Stimulated activated CD8-positive, alpha-beta memory T cell treated with anti-CD3 and anti-CD28 coated beads, Interleukin-2, amount 100 ng/mL, for 48 hours (primary cell): ENCODE data around the gene PTPRN2.
"Not testable (repeated sequence)": the region's sequence is repeated elsewhere in the genome, so short reads cannot be mapped to it uniquely, and the experiment has no call there.

Experiments
- DNase-seq, 2 donors: peaks; one replicate each; pipeline ENCODE4 v3.0.0-alpha.2; 2020; ENCODE audit warnings: low read depth in 2 of 2

PTPRN2 gene

DNA sequence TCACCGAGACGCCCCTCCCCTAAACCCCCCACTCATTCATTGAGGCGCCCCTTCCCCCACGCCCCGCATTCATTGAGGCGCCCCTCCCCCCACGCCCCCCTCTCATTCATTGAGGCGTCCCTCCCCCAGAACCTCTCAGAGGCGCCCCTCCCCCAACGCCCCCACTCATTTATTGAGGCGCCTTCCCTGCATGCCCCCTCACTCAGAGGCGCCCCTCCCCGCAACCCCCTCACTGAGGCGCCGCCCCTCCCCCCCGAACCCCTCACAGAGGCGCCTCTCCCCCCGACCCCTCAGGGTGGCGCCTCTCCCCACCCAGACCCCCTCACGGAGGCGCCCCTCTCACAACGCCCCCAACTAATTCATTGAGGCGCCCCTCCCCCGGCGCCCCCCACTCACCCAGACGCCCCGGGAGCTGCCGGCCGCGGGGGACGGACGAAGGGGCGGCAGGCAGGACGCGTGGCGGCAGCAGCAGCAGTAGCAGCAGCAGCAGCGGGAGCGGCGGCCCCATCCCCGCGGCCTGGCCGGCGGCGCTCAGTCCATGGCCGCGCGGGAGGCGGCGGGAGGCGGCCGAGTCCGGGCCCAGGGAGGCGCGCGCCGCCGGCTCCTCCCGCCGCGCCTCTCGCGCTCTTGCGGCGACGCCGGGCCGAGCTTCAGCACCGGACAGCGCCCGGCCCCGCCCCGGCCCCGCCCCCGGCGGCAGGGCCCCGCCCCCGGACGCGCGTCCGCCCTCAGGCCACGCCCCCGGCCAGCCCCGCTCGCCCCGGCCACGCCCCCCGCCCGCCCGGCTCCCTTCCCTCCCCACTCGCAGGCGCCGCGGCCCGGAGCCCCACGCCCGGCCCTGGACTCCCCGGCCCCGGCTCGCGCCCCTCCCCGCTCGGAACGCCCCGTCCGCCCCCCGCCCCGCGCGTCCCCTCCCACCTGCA lies at the start of gene PTPRN2:
Gene PTPRN2 (minus strand): TSS at position 662 of the 923 bp plus-strand sequence.
- peak; percentile 41 to 44 for DNase-seq

- DNase-seq, result no peak
Observed at GRCh38 chr7:158633055-158633956, 45.7 kb upstream of the PTPRN2 start.

DNA sequence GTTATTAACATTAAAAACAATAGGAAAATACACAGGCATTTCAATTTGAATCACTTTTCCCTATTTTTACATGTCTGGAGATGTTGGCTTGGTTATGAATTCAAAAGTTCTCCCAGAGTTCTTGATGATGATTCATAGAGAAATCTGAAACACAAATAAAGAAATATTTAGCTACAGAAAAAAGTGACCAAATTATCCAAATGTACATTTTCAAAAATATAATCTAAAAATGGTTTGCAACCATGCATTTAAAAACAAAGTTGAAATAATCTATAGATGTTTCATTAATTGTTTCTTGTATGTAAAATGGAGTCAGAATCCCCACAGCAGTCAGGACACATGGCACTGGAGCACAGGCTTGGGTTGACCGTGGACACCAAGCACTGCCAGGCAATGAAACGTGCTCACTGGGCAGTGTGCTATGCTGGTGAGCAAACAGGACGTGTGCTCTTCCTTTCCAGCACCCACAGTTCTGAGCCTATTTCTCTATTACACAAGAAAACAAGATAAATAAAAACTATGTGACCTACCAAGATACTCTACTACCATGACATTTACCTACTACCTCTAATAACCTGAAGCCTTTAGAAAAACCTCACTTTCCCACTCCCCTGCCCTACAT lies 44.1 kb upstream of the PTPRN2 start:
- DNase-seq, result no peak

DNA sequence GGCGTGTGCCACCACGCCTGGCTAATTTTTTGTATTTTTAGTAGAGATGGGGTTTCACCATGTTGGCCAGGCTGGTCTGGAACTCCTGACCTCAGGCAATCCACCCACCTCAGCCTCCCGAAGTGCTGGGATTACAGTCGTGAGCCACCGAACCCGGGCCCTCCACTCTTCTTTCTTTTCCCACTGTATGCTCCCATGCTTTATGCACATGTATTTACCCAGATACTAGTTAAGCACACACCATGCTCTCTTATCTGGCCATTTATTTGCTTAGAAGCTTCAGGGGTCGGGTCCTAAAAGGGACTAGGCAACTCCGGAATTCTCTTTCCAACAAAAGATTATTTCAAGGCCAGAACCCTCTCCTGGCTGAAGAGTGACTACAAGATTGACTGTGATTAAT lies 38.7 kb upstream of the PTPRN2 start:
- DNase-seq, result not testable (repeated sequence)

DNA sequence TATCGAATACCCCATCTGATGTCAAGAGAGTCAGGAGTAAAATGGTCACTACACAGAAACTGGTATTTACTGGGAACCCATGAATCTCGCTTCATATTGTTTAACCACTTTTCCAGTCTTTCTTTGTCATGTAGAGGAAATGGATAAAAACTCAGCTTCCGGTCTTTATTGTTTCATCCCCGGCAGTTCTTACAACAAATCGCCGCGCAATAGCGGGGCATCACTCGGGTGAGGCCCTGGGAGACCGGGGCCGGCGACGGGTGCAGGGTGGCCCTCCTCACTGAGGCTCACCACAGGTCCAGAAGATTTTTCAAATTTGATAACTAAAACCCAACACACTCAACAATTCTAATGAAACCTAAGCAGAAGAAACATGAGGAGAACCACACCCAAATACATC lies 35.6 kb upstream of the PTPRN2 start:
- DNase-seq, result no peak

- no peak for DNase-seq
Observed at GRCh38 chr7:158620839-158621441, 33.3 kb upstream of the PTPRN2 start.

DNA sequence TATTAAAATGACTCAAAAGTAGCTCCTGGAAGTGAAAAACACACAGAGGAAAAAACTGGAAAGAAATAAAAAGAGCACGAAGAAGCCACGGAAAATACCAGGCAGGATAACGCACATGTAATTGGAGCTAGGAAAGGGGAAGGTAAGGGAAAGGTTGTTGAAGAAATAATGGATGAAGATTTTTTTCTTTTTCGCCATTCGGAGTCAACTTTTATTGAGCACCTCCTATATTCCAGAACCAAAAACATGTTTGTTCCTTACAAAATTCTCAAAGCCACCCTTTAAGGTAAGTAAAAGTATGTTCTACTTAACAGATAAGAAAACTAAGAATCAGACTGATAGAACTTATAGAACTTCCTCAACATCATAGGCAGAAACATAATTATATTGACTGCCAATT lies 32.8 kb upstream of the PTPRN2 start:
- DNase-seq, result no peak

DNA sequence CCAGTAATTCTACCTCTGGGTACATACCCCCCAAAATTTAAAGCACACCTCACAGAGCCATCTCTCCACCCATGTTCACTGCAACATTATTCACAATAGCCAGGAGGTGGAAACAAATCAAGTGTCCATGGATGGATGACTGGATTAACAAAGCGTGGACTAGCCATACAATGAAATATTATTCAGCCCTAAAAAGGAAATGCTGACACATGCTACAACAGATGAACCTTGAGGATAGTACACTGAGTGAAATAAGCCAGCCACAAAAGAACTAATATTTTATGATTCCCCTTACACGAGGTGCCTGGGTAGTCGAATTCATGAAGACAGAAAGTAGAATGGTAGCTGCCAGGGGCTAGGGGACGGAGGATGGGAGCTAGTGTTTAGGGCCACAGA lies 31.1 kb upstream of the PTPRN2 start:
- no peak for DNase-seq

DNA sequence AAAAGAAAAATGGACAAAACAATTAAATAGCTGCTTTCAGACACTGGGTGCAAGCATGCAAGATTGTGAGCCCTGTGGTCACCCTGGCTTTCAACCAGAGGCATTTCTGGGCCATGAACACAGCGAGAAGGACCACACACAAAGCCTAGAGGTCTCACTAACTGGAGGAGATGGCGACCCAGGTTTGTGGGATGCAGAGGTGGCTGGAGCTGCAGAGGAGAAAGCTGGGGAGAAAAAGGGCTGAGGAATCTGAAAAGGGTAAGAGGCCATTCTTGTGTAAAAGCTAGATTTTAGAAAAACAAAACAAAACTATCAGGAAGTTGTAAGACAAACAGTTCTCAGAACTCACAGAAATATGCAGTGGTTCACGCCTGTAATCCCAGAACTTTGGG lies 30.1 kb upstream of the PTPRN2 start:
- no peak for DNase-seq

- DNase-seq, result no peak
Observed at GRCh38 chr7:158616050-158616449, 28.4 kb upstream of the PTPRN2 start.

DNA sequence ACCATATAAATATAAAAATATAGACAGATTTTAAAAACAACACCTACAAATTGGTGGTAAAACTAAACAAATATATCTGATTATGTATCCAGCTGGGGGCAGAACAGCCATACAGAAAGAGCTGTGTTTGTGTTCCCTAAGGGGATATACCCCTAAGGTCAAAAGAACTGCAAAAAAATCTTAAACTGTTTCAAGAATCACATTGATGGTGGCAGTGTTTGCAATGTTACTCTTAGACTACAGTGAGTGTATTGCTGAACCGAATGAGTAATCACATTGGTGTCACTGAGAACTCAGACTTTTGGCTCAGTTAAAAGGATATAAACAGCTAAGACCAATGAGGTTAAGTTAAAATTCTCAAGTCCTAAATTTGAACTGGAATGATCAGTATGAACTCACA lies 27.1 kb upstream of the PTPRN2 start:
- DNase-seq, result no peak

DNA sequence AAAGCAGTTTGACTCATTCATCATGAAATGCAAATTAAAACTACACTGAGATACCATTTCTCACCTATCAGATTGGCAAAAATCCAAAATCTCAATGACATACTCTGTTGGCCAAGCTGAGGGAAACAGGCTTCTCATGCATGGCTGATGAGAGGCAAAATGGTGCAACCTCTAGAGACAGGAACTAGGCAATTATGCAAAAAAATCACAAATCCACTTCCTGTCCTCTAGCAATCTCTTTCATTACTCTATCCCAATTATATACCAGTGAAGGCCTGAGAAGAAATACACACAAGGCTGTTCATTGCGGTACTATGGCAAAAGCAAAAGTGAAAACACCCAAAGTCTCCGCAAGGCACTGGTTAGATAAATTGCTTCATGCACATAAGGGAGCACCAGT lies 25.9 kb upstream of the PTPRN2 start:
- DNase-seq, result no peak

DNA sequence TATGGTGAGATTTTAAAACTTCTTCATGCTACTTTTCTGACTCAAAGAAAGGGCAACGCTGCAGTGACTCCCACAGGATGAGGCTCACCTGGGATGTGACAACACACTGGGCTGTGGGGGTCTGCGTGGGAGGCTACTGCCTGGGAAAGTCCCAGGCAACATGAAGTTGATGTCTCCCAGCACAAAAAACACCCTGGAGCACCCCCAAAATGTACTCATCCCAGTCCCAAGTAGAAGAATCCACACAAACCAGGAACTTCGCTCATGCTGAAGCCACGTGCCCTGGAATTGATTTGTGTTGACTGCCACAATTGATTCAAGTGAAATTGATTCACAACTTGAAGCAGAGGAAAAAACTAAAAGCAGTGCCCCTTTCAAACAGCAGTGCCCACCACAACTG lies 24.9 kb upstream of the PTPRN2 start:
- no peak for DNase-seq

DNA sequence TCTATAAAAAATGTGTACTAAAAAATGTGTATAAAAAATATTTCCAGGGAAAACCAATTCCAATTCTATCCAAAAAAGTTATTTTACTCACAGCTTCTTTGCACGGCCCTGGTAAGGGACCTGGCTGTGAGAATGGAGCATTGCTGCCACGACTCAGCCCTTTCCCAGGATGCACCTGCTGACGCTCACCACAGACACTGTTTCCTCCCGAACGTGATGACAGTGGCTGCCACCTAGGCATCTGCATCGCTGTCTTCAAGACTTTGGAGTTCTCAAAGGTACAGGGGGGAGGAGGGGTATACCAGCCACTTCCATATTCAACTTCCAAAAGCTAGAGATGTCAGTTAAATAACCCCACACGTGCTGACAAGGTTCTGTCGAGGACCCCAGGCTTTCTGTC lies 23.9 kb upstream of the PTPRN2 start:
- DNase-seq, result no peak

DNA sequence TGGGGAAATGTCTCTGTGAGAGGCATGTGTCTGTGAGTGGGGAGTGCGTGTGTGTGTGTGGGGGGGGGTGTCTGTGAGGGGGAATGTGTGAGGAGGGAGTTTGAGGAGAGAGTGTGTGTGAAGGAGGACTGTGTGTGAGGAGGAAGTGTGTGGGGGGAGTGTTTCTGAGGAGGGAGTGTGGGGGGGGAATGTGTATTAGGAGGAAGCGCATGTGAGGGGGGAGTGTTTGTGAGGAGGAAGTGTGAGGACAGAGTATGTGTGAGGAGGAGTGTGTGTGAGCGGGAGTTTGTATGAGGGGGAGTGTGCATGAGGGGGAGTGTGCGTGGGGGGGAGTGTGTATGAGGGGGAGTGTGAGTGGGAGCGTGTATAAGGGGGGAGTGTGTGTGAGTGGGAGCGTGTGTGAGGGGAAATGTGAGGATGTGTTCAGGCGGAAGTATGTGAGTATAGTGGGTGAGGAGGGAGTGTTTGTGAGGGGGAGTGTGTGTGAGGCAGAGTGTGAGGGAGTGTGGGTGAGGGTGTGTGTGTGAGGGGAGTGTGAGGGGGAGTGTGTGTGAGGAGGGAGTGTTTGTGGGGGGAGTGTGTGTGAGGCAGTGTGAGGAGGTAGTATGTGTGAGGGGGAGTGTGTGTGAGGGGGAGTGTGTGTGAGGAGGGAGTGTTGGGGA lies 21.8 kb upstream of the PTPRN2 start:
- DNase-seq, result no peak

DNA sequence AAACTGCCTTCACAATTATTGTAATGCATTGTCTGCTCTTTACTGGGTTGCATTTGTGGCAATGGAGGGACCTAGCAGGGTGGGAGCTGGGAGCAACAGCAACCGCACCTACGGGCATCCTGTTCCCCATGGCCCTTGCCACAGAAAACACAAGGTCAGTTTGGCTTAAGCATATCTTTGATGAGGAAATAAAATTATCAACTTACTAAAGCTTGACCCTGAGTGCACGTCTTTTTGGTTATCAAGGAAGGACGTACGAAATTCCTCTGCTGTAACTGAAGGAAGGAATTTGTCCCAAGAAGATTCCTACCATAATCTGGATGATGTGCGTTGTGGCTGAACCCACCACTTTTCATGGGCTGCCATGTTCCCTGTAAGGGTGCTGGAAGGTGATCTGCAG lies 19.9 kb upstream of the PTPRN2 start:
- no peak for DNase-seq

DNA sequence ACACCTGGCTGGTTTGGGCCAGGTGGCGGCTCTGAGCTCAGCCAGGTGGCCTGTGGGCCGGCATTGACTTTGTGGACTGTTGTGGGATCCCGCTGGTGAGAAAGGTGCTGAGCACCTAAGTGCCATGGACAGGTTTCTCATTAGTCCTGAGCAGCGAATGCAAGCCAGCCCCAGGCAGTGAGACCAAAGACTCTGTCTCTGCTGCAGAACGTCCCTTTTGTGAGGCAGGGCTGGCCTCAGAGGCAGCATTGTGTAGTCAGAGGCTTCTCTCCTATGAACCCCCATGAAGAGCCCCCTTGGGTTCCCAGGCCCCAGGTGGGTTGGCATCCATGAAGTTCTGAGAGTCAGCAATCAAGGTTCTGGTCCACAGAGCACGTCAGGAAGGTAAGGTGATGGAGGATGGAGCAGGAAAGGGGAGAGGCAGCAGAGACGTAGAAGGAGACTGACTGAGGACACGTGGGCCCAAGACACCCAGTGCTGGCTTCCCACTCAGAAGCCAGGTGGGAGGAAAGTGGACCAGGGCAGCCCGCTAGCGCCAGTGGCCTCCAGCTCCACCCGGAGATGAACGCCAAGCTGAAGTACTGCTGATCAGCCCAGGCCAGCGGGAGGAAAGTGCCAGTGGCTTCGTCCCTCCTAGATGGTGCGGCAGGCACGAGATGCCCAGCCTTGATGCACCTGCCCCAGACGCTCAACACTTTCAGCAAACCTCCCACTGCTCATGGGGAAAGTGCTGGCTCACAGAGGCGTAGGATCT lies 19.2 kb upstream of the PTPRN2 start:
- DNase-seq, result no peak

- no peak for DNase-seq
Observed at GRCh38 chr7:158606129-158606528, 18.5 kb upstream of the PTPRN2 start.

DNA sequence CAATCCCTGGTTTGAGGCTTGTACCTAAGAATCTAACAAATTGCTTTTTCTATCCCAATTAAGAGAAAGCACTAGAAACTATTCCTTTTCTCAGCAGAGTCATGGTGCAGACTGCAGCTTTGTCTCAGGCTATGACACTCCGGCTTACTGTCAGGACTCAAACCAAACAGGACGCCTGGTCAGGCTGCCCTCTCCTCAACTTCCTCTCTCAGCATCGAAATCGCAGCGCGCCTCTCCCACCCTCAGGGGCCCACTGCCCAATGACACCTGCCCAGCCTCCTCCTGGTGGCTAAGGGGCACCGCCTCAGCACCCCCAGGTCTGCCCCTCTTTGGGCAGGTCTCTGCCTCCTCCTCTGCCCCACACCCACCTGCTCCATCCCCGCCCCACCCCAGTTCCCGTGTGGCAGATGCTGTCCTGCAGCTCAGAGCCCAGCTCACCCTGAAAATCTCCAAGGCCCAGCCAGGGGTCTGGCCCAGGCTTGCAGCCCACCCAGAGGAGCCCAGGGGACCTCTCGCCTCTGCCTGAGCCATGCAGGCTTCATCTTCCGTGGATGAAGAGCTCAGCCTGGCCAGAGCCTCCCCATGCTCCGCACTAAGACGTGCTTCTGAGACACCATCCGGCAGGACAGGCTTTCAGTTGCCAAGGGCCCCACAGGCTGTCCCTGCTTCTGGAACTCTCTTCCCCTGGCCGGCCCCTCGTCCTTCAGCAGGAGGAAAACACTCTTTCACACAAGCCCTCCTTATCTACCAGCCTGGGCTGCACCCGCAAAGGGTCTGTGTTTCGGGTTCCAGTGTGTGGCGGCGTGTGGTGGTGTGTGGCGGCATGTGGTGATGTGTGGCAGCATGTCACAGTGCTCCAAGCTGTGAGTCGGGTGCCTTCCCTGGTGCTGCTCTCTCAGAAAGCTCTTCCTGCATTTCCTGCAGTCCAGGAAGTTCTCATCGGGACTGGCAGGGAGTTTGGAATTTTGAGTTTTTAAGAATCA lies 16.4 kb upstream of the PTPRN2 start:
- no peak for DNase-seq
